ENCODE data around the gene EDARADD.

- TF ChIP-seq, protein P1, sequence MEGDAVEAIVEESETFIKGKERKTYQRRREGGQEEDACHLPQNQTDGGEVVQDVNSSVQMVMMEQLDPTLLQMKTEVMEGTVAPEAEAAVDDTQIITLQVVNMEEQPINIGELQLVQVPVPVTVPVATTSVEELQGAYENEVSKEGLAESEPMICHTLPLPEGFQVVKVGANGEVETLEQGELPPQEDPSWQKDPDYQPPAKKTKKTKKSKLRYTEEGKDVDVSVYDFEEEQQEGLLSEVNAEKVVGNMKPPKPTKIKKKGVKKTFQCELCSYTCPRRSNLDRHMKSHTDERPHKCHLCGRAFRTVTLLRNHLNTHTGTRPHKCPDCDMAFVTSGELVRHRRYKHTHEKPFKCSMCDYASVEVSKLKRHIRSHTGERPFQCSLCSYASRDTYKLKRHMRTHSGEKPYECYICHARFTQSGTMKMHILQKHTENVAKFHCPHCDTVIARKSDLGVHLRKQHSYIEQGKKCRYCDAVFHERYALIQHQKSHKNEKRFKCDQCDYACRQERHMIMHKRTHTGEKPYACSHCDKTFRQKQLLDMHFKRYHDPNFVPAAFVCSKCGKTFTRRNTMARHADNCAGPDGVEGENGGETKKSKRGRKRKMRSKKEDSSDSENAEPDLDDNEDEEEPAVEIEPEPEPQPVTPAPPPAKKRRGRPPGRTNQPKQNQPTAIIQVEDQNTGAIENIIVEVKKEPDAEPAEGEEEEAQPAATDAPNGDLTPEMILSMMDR (conservative IDR thresholded peaks at IDR 0.05; ENCODE audit: low read depth, low read length), result no peak
- TF ChIP-seq EZH2 (IDR thresholded peaks at IDR 0.05; ENCODE audit: low read length, unreplicated experiment) (no peak), EZH2phosphoT487 (IDR thresholded peaks at IDR 0.05; ENCODE audit: borderline replicate concordance, low read length) (no peak)
Observed at GRCh38 chr1:236361909-236362590, 32.0 kb upstream of the EDARADD start.

Measured in PC-3 (cell line).